PC-3 (cell line): ENCODE results near the gene ANKS1B.

ENCODE experiments used
- EZH2 ChIP-seq: fragments of 300-600 bp; sonication (generic); IDR thresholded peaks from one replicate; pipeline ENCODE4 v1.6.1; 2017; ENCODE audit warnings: antibody characterized with exemption, mild to moderate bottlenecking, low read length; ENCODE audit not compliant: unreplicated experiment
- TF ChIP-seq, protein P1 (sequence below): fragments of 300-600 bp; sonication (generic); conservative IDR thresholded peaks from 2 replicates; pipeline ENCODE4 v1.5.1; 2017; ENCODE audit warnings: antibody characterized with exemption, low read depth, mild to moderate bottlenecking, low read length

DNA sequence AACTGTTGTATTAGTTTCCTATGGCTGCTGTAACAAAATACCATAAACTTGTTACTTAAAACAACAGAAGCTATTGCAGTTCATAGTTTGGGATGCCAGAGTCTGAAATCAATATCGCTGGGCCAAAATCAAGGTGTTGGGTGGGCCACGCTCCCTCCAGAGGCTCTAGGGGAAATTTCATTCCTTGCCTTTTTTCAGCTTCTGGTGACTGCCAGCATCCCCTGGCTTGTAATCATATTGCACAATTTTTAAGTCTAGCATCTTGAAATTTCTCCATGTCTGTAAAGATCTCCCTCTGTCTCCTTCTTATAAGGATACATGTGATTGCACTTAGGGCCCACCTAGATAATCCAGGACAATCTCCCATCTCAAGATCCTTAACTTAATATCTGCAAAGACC, 386.0 kb downstream of the ANKS1B start:
- no peak for TF ChIP-seq EZH2
- TF ChIP-seq, protein P1, sequence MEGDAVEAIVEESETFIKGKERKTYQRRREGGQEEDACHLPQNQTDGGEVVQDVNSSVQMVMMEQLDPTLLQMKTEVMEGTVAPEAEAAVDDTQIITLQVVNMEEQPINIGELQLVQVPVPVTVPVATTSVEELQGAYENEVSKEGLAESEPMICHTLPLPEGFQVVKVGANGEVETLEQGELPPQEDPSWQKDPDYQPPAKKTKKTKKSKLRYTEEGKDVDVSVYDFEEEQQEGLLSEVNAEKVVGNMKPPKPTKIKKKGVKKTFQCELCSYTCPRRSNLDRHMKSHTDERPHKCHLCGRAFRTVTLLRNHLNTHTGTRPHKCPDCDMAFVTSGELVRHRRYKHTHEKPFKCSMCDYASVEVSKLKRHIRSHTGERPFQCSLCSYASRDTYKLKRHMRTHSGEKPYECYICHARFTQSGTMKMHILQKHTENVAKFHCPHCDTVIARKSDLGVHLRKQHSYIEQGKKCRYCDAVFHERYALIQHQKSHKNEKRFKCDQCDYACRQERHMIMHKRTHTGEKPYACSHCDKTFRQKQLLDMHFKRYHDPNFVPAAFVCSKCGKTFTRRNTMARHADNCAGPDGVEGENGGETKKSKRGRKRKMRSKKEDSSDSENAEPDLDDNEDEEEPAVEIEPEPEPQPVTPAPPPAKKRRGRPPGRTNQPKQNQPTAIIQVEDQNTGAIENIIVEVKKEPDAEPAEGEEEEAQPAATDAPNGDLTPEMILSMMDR, result no peak
